Activated T-cell treated with anti-CD3 and anti-CD28 coated beads for 1 hour (primary cell): ENCODE data around the gene FAT2.

Source experiments
- DNase-seq: peaks from one replicate; pipeline ENCODE4 v3.0.0-alpha.2; 2020; ENCODE audit warnings: low read depth

Gene FAT2

GRCh38 chr5:151553130-151553670, 37.9 kb downstream of the FAT2 start:
- no peak for DNase-seq

GRCh38 chr5:151551985-151552384, 39.1 kb downstream of the FAT2 start:
- no peak for DNase-seq

- no peak for DNase-seq
Measured at GRCh38 chr5:151550146-151550545, 41.0 kb downstream of the FAT2 start.

GRCh38 chr5:151549713-151550112, 41.4 kb downstream of the FAT2 start:
- DNase-seq, result no peak

- DNase-seq, result no peak
Measured at GRCh38 chr5:151547364-151547763, 43.8 kb downstream of the FAT2 start.

GRCh38 chr5:151541571-151541970, 49.6 kb downstream of the FAT2 start:
- no peak for DNase-seq
